ENCODE results near the gene NDST3. TPM values are rescaled to one million over a fixed set of nuclear protein-coding genes. Genes with fewer than 3 reads are reported as not detected.
A peak's percentile ranks its signal among the peaks of the same experiment; 100 is the strongest.

Gene NDST3
- total RNA-seq, 2 experiments from 2014 or later, result not detected

GRCh38 chr4:118076958-118077766 is 42.9 kb downstream of the NDST3 start:
- TF ChIP-seq, protein P1, sequence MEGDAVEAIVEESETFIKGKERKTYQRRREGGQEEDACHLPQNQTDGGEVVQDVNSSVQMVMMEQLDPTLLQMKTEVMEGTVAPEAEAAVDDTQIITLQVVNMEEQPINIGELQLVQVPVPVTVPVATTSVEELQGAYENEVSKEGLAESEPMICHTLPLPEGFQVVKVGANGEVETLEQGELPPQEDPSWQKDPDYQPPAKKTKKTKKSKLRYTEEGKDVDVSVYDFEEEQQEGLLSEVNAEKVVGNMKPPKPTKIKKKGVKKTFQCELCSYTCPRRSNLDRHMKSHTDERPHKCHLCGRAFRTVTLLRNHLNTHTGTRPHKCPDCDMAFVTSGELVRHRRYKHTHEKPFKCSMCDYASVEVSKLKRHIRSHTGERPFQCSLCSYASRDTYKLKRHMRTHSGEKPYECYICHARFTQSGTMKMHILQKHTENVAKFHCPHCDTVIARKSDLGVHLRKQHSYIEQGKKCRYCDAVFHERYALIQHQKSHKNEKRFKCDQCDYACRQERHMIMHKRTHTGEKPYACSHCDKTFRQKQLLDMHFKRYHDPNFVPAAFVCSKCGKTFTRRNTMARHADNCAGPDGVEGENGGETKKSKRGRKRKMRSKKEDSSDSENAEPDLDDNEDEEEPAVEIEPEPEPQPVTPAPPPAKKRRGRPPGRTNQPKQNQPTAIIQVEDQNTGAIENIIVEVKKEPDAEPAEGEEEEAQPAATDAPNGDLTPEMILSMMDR (IDR thresholded peaks at IDR 0.05), result peak; percentile 46
- H3K27me3 Mint-ChIP-seq, result no peaks in the 10 kb centered on the region
- no peaks in the 10 kb centered on the region for H3K9me3 Mint-ChIP-seq
- no peaks in the 10 kb centered on the region for H3K36me3 Mint-ChIP-seq (ENCODE audit: low read depth)
- peak; percentile 53 for ATAC-seq
- DNase-seq, result peak; percentile 38
- intact Hi-C loops (cut with micrococcal nuclease), result loop anchor here (5.0 kb wide), 1 partner anchor 145 kb away; no protein-coding TSS in a partner anchor
- no peaks in the 10 kb centered on the region for H3K4me1 Mint-ChIP-seq (ENCODE audit: low read depth)
- ChIA-PET CTCF (interaction anchor here (0.7 to 1.1 kb wide), 3 partner anchors 9 to 20 kb away, joined by 3 to 4 read pairs (median 4); no protein-coding TSS in a partner anchor), POLR2A (no interaction called here)
- H3K27ac Mint-ChIP-seq, result no peak overlapping the region
- H3K4me3 Mint-ChIP-seq, result no peak overlapping the region

DNA sequence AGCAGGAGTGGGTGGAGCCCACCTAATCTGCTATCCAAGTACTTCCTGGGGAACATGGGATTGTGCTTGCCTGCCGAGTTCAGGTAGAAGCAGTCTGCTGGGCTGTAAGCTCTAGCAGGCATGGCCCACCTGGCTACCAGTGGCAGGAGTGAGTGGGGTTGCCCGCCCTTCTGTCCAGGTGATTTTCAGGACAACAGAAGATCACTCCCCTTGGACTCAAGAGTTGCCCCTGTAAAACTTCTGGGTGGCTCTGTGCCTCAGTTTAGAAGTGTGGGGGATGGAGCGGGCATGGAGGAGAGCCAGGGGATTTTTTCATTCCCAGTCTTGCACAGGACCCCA is 43.5 kb downstream of the NDST3 start:
- Mint-ChIP-seq H3K36me3 (ENCODE audit: low read depth) (no peaks in the 10 kb centered on the region), H3K9me3 (no peaks in the 10 kb centered on the region), H3K27me3 (no peaks in the 10 kb centered on the region), H3K27ac (no peak overlapping the region), H3K4me1 (ENCODE audit: low read depth) (no peaks in the 10 kb centered on the region), H3K4me3 (no peak overlapping the region)
- DNase-seq (no peak), ATAC-seq (no peak)
- TF ChIP-seq, protein P1 (IDR thresholded peaks at IDR 0.05), result no peak
- POLR2A ChIA-PET, result no interaction called here
- CTCF ChIA-PET, result no interaction called here
- intact Hi-C loops (cut with micrococcal nuclease), result loop anchor here (5.0 kb wide), 1 partner anchor 145 kb away; no protein-coding TSS in a partner anchor

GRCh38 chr4:118081434-118081833 is 47.1 kb downstream of the NDST3 start:
- Mint-ChIP-seq H3K4me1 (ENCODE audit: low read depth) (peaks cover 5% of the 10 kb centered on the region), H3K27ac (no peak overlapping the region), H3K4me3 (no peak overlapping the region), H3K36me3 (ENCODE audit: low read depth) (no peaks in the 10 kb centered on the region), H3K27me3 (no peaks in the 10 kb centered on the region), H3K9me3 (no peaks in the 10 kb centered on the region)
- ATAC-seq, result no peak
- no peak for DNase-seq
- ChIA-PET CTCF (no interaction called here), POLR2A (no interaction called here)
- TF ChIP-seq, protein P1 (IDR thresholded peaks at IDR 0.05), result no peak
- intact Hi-C loops (cut with micrococcal nuclease), result loop anchor here (10.0 kb wide), 1 partner anchor 183 kb away; no protein-coding TSS in a partner anchor

- H3K27ac Mint-ChIP-seq, result no peak overlapping the region
- H3K4me3 Mint-ChIP-seq, result no peak overlapping the region
- ChIA-PET POLR2A (no interaction called here), CTCF (no interaction called here)
- intact Hi-C loops (cut with micrococcal nuclease), result loop anchor here (10.0 kb wide), 1 partner anchor 183 kb away; no protein-coding TSS in a partner anchor
- no peaks in the 10 kb centered on the region for H3K9me3 Mint-ChIP-seq
- DNase-seq (no peak), ATAC-seq (no peak)
- TF ChIP-seq, protein P1 (IDR thresholded peaks at IDR 0.05), result no peak
- no peaks in the 10 kb centered on the region for H3K36me3 Mint-ChIP-seq (ENCODE audit: low read depth)
- H3K27me3 Mint-ChIP-seq, result no peaks in the 10 kb centered on the region
- peaks cover 7% of the 10 kb centered on the region for H3K4me1 Mint-ChIP-seq (ENCODE audit: low read depth)
Measured at GRCh38 chr4:118082182-118082581, 47.9 kb downstream of the NDST3 start.

DNA sequence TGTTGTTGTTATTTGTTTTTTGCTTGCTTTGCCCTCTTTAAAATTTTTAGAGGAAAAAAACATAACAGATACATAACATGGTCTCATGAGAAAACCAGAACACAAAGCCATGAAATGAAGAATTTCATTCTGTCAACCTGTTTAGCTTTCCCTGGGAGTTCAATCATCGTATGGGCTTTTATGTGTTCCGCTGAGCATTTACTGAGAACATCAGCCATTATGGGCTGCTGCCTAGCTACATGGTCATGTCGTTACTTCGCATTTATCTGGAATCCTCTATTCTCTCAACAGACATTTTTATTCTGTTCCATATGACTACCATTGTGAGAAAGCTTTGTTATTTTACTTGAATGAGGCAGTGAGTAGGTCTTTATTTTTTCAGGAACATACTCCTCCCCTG is 51.4 kb downstream of the NDST3 start:
- H3K27ac Mint-ChIP-seq, result no peak overlapping the region
- DNase-seq (no peak), ATAC-seq (no peak)
- no peaks in the 10 kb centered on the region for H3K9me3 Mint-ChIP-seq
- intact Hi-C loops (cut with micrococcal nuclease), result loop anchor here (10.0 kb wide), 1 partner anchor 179 kb away; no protein-coding TSS in a partner anchor
- ChIA-PET POLR2A (no interaction called here), CTCF (interaction anchor here (0.8 kb wide), 1 partner anchor 9 kb away, joined by 3 read pairs; no protein-coding TSS in a partner anchor)
- no peaks in the 10 kb centered on the region for H3K36me3 Mint-ChIP-seq (ENCODE audit: low read depth)
- no peaks in the 10 kb centered on the region for H3K27me3 Mint-ChIP-seq
- TF ChIP-seq, protein P1 (IDR thresholded peaks at IDR 0.05), result no peak
- H3K4me3 Mint-ChIP-seq, result no peak overlapping the region
- peaks cover 7% of the 10 kb centered on the region for H3K4me1 Mint-ChIP-seq (ENCODE audit: low read depth)

All from activated CD8-positive, alpha-beta T cell treated with anti-CD3 and anti-CD28 coated beads for 36 hours (primary cell).